HK-2 (cell line): ENCODE results near the gene COL26A1.

ENCODE experiments used
- DNase-seq: peaks from one replicate; pipeline ENCODE4 v3.0.0-alpha.2; 2018; ENCODE audit not compliant: unreplicated experiment

The COL26A1 gene

GRCh38 chr7:101534873-101535272 is 172.2 kb downstream of the COL26A1 start:
- DNase-seq: no peak

GRCh38 chr7:101535351-101535751 is 172.7 kb downstream of the COL26A1 start:
- no peak for DNase-seq

DNA sequence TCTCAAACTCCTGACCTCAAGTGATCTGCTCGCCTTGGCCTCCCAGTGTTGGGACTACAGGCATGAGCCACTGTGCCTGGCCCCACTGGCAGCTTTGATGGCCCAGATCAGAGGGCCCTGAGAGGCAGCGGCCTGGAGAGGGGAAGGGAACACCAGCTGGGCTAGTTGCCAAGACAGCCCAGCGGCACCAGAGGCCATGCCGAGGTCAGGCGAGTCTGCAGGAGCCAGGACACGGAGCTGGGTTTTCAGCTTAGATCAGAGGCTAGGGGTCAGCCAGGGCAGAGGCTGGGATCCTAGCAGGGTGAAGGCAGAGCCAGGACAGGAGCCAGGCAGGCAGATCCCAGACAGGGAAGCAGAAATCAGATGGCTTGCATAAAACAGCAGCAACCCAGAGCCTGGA is 173.6 kb downstream of the COL26A1 start:
- DNase-seq: no peak

- DNase-seq: no peak
Measured at GRCh38 chr7:101536668-101537067, 174.0 kb downstream of the COL26A1 start.

DNA sequence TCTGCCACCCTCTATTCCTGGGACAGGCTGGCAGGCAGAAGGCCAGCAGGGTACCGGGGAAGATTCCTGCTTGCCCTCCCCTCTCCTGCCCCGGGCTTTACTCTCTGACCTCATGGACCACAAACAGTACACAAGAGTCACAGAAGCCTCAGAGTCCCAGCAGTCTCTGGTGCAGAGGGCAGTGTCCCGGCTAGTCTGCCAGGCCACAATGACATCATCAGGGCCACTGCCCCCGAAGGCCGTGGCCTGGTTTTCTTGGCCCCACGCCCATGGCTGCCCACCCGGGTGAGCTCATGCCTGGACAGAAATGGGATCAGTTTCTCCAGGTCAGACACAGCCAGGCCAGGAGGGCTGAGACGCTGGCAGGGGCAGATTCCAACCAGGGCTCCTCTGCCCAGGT is 174.5 kb downstream of the COL26A1 start:
- peak; percentile 43 for DNase-seq

- DNase-seq: no peak
Measured at GRCh38 chr7:101537935-101538595, 175.4 kb downstream of the COL26A1 start.

DNA sequence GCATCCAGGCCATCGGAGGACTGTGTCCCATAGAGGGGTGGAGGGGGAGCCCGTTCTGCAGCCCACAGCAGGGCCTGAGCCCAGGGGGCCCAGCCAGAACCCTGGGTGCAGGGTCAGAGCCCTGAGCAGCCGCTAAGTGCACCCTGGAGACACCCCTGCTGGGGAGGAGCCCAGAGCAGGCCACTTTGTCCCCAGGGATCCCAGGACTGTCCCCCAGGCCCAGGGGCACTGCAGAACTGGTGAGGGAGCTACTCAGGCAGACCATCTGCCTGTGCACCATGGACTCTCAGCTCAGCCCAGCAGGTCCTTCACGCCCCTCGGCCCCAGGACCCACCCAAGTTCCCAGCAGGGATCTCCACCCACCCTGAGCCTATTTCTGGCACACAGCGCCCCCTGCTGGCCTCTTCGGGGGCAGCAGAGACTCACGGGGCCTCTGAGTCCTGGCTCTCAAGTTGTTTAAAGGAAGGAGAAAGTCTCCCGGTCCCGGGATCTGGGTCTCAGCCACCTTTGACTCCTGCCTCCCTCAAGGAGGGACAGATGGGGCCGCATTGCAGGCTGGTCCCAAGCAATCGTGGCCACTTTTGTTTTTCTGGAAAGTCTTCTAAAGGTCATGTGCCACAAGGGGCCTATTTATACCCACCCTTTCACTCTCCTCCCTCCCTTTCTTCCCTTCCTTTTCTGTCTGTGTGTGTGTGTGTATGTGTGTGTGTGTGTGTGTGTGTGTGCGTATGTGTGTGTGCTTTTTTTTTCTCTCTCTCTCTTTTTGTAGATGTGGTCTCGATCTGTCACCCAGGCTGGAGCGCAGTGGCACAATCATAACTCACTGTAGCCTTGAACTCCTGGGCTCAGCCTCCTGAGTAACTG is 176.2 kb downstream of the COL26A1 start:
- peak; percentile 77 for DNase-seq

- no peak for DNase-seq
Measured at GRCh38 chr7:101539784-101540183, 177.1 kb downstream of the COL26A1 start.

DNA sequence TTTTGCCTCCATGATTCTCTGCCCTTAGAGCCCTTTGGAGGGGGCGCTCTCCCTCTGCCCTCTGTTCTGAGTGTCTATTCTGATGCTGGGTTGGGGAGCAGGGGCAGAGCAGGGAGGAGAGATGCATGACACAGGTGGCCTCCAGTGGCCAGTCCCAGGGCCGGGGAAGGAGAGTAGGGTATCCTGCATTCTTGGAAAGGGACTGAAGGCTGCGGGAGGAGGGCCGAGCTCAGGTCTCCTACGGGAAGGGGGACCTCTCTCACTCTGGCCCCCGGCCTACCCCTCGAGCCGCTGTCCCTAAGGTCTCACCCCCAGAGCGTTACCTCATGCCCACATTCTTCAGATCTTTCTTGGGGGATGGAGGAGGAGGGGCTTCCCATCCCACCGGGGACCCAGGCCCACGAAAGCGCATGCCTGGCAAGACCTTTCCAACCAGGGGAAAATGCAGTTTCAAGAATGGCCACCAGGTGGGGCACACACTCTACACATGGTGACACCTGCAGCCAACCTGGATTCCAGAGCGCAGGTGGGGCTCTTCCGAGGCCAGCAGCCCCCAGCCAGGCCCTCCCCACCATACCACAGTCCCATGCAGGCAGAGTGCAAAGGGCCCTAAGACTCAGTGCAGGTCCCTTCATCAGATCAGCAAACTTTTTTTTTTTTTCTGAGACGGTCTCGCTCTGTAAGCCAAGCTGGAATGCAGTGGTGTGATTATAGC is 180.0 kb downstream of the COL26A1 start:
- DNase-seq: peak; percentile 77

DNA sequence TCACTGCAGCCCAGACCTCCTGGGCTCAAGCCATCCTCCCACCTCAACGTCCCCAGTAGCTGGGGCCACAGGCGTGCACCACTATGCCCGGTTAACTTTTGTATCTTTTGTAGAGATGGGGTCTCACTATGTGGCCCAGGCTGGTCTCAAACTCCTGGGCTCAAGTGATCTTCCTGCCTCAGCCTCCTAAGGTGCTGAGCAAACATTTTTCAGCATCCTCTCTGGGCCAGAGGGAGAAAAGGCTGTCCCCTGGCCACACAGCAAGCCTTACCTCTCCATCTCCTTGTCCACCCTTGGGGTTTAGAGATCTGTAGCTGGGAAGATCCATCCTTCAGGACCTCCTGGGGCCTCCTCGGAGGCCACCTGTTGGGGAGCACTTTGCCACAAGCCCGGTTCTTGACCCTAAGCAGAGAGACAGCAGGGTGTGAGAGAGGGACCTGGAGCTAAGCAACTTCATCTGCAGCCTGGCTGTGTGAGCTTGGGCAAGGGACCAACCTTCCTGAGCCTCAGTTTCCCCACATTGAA is 180.6 kb downstream of the COL26A1 start:
- no peak for DNase-seq

GRCh38 chr7:101543846-101544245 is 181.2 kb downstream of the COL26A1 start:
- no peak for DNase-seq

GRCh38 chr7:101545441-101546190 is 182.9 kb downstream of the COL26A1 start:
- DNase-seq: no peak

- no peak for DNase-seq
Measured at GRCh38 chr7:101546308-101546936, 183.7 kb downstream of the COL26A1 start.

GRCh38 chr7:101547022-101547915 is 184.6 kb downstream of the COL26A1 start:
- DNase-seq: no peak

GRCh38 chr7:101547916-101548661 is 185.4 kb downstream of the COL26A1 start:
- no peak for DNase-seq

GRCh38 chr7:101549734-101550133 is 187.1 kb downstream of the COL26A1 start:
- DNase-seq: no peak

GRCh38 chr7:101550641-101551541 is 188.2 kb downstream of the COL26A1 start:
- DNase-seq: no peak
